Astrocyte (in vitro differentiated cells and primary cell): ENCODE results near the gene ATG16L1. TPM values are rescaled to one million over a fixed set of nuclear protein-coding genes. Genes with fewer than 3 reads are reported as not detected.

Source experiments
- DNase-seq: peaks from one replicate; pipeline ENCODE4 v3.0.0-alpha.2; 2010; ENCODE audit warnings: low read depth
- FAIRE-seq: peaks from 2 replicates; lab custom pipeline; 2011; peaks lifted over from hg19 to GRCh38; lab: Jason Lieb, UNC
- H2AFZ ChIP-seq: 2 replicates; pipeline ENCODE4 v1.6.0; 2012; ENCODE audit warnings: low read depth, low read length, inconsistent platforms
- H3K27ac ChIP-seq: 2 replicates; pipeline ENCODE4 v1.5.1; 2011; ENCODE audit warnings: low read depth, low read length, inconsistent platforms
- H3K27me3 ChIP-seq: 2 replicates; pipeline ENCODE4 v1.6.0; 2011; ENCODE audit warnings: low read length, inconsistent platforms; ENCODE audit not compliant: insufficient read depth
- H3K36me3 ChIP-seq: 2 replicates; pipeline ENCODE4 v1.5.1; 2011; ENCODE audit warnings: low read length, inconsistent platforms; ENCODE audit not compliant: insufficient read depth
- H3K4me1 ChIP-seq: 2 replicates; pipeline ENCODE4 v1.5.1; 2011; ENCODE audit warnings: low read length, inconsistent platforms; ENCODE audit not compliant: insufficient read depth
- H3K4me2 ChIP-seq: 2 replicates; pipeline ENCODE4 v1.6.0; 2012; ENCODE audit warnings: low read length, inconsistent platforms
- H3K4me3 ChIP-seq: 2 replicates; pipeline ENCODE4 v1.5.1; 2011; ENCODE audit warnings: low read depth, mild to moderate bottlenecking, low read length, inconsistent platforms; ENCODE audit not compliant: insufficient read depth
- H3K79me2 ChIP-seq: 2 replicates; pipeline ENCODE4 v1.6.0; 2012; ENCODE audit warnings: mild to moderate bottlenecking, low read length, inconsistent platforms; ENCODE audit not compliant: insufficient read depth
- H3K9ac ChIP-seq: 2 replicates; pipeline ENCODE4 v1.6.0; 2012; ENCODE audit warnings: mild to moderate bottlenecking, low read length, inconsistent platforms
- H3K9me3 ChIP-seq: 2 replicates; pipeline ENCODE4 v1.5.1; 2012; ENCODE audit warnings: low read depth, mild to moderate bottlenecking, low read length, inconsistent platforms; ENCODE audit not compliant: insufficient read depth
- H4K20me1 ChIP-seq: 2 replicates; pipeline ENCODE4 v1.6.0; 2012; ENCODE audit warnings: low read length, inconsistent platforms; ENCODE audit not compliant: insufficient read depth
- H3K27ac Mint-ChIP-seq: one replicate; pipeline ENCODE4 v1.8.0; 2021; ENCODE audit warnings: mild to moderate bottlenecking, mixed read lengths; ENCODE audit not compliant: unreplicated experiment
- H3K27me3 Mint-ChIP-seq: one replicate; pipeline ENCODE4 v1.8.0; 2021; ENCODE audit warnings: low read depth, mixed read lengths; ENCODE audit not compliant: unreplicated experiment
- H3K36me3 Mint-ChIP-seq: one replicate; pipeline ENCODE4 v1.8.0; 2021; ENCODE audit warnings: low read depth, mixed read lengths; ENCODE audit not compliant: unreplicated experiment
- H3K4me1 Mint-ChIP-seq: one replicate; pipeline ENCODE4 v1.8.0; 2021; ENCODE audit warnings: low read depth, mixed read lengths; ENCODE audit not compliant: unreplicated experiment
- H3K4me3 Mint-ChIP-seq: one replicate; pipeline ENCODE4 v1.8.0; 2021; ENCODE audit warnings: mild to moderate bottlenecking, moderate library complexity, mixed read lengths; ENCODE audit not compliant: unreplicated experiment
- H3K9me3 Mint-ChIP-seq: one replicate; pipeline ENCODE4 v1.8.0; 2021; ENCODE audit warnings: mild to moderate bottlenecking, mixed read lengths; ENCODE audit not compliant: unreplicated experiment
- EZH2 ChIP-seq: IDR thresholded peaks from 2 replicates; pipeline ENCODE4 v1.6.1; 2012; ENCODE audit warnings: mild to moderate bottlenecking, low read length, inconsistent platforms; ENCODE audit not compliant: insufficient read depth
- total RNA-seq: library from RNA; stranded (reverse); gene quantifications from 2 replicates; pipeline ENCODE4 v1.2.1, GENCODE V29; 2021
- TF ChIP-seq, protein P1 (sequence below): IDR thresholded peaks from 2 replicates; pipeline ENCODE4 v1.5.1; 2011; ENCODE audit warnings: low read depth, mild to moderate bottlenecking, inconsistent platforms, low read length, moderate library complexity; ENCODE audit not compliant: insufficient read depth

Gene ATG16L1
- total RNA-seq, 1 donor from 2014 or later = 31.6 TPM

DNA sequence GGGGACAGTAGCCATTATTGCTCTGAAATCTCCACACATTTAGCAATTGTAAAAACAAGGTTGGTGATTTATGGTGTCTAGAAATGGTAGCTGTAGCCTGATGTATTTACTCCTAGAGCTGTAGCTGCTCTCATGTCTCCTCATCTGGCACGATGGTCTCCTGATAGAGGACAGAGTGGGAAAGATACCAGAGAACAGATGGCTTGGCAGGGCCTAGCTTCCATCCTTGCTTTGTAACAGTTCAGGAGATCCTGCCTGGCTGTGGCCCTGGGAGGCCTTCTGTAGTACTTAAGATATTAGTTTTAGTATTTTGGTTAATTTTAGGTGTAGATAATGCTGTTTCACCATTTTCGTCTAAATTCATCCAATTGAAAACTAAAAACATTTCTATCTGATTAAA is 6.7 kb downstream of the ATG16L1 start:
- Histone ChIP-seq H3K36me3 (peaks cover 49% of the 10 kb centered on the region), H4K20me1 (peaks cover 77% of the 10 kb centered on the region), H3K4me3 (no peak overlapping the region), H3K4me2 (no peak overlapping the region), H3K27me3 (no peaks in the 10 kb centered on the region), H2AFZ (no peak overlapping the region), H3K4me1 (peaks cover 5% of the 10 kb centered on the region), H3K79me2 (peaks cover 70% of the 10 kb centered on the region), H3K9ac (no peak overlapping the region), H3K9me3 (no peaks in the 10 kb centered on the region), H3K27ac (no peak overlapping the region)
- H3K4me1 Mint-ChIP-seq = peaks cover 24% of the 10 kb centered on the region
- H3K36me3 Mint-ChIP-seq = peaks cover 15% of the 10 kb centered on the region
- H3K27ac Mint-ChIP-seq = no peak overlapping the region
- TF ChIP-seq, protein P1, sequence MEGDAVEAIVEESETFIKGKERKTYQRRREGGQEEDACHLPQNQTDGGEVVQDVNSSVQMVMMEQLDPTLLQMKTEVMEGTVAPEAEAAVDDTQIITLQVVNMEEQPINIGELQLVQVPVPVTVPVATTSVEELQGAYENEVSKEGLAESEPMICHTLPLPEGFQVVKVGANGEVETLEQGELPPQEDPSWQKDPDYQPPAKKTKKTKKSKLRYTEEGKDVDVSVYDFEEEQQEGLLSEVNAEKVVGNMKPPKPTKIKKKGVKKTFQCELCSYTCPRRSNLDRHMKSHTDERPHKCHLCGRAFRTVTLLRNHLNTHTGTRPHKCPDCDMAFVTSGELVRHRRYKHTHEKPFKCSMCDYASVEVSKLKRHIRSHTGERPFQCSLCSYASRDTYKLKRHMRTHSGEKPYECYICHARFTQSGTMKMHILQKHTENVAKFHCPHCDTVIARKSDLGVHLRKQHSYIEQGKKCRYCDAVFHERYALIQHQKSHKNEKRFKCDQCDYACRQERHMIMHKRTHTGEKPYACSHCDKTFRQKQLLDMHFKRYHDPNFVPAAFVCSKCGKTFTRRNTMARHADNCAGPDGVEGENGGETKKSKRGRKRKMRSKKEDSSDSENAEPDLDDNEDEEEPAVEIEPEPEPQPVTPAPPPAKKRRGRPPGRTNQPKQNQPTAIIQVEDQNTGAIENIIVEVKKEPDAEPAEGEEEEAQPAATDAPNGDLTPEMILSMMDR = no peak
- no peak for TF ChIP-seq EZH2
- FAIRE-seq (no peak), DNase-seq (no peak)
- no peaks in the 10 kb centered on the region for H3K27me3 Mint-ChIP-seq
- no peaks in the 10 kb centered on the region for H3K9me3 Mint-ChIP-seq
- no peak overlapping the region for H3K4me3 Mint-ChIP-seq

DNA sequence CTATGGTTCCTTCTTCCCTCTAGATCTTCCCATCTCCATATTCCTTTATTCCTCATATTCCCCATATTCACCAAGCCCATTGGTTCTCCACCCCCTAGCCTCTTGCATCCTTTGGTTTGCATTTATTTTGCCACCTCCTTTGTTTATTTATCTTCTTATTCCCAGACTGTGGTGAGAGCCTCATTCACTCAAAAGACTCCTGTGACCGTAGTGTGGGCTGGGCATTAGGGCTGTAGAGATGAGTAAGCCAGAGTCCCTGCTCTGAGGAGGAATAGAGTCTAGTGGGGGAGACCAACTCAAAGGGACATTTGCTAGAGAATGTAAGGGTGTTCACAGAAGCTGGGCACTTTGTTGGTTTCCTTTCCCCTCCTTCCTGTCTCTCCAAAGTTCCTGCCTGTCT is 8.3 kb downstream of the ATG16L1 start:
- DNase-seq = peak; percentile 18
- Histone ChIP-seq H3K27me3 (no peaks in the 10 kb centered on the region), H3K9ac (no peak overlapping the region), H3K4me1 (no peaks in the 10 kb centered on the region), H3K36me3 (peaks cover 61% of the 10 kb centered on the region), H2AFZ (no peak overlapping the region), H3K27ac (no peak overlapping the region), H3K4me2 (no peak overlapping the region), H3K9me3 (no peaks in the 10 kb centered on the region), H3K4me3 (no peak overlapping the region), H3K79me2 (peaks cover 55% of the 10 kb centered on the region), H4K20me1 (peaks cover 63% of the 10 kb centered on the region)
- Mint-ChIP-seq H3K36me3 (peaks cover 15% of the 10 kb centered on the region), H3K27me3 (no peaks in the 10 kb centered on the region), H3K4me1 (peaks cover 13% of the 10 kb centered on the region), H3K9me3 (no peaks in the 10 kb centered on the region), H3K27ac (no peak overlapping the region), H3K4me3 (no peak overlapping the region)
- no peak for FAIRE-seq
- TF ChIP-seq, protein P1 = no peak
- TF ChIP-seq EZH2 = no peak

DNA sequence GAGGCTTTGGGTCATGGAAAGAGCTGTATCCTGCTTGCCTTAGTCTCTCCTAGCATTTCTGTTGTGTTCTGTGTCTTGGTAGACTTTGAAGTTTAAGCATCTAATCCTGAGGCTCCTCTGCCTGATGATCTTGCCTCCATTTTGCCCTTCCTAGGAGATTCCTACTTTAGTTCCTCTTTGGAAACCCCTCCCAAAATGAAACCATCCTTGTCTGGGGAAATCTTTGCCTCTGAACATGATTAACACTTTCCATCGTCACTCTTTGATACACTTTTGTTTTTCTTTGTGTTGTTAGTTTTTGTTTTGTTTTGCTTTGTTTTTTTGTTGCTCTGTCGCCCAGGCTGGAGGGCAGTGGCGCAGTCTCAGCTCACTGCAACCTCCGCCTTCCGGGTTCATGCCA is 9.2 kb downstream of the ATG16L1 start:
- H2AFZ ChIP-seq = no peak overlapping the region
- Mint-ChIP-seq H3K36me3 (peaks cover 15% of the 10 kb centered on the region), H3K4me1 (peaks cover 13% of the 10 kb centered on the region), H3K9me3 (no peaks in the 10 kb centered on the region), H3K4me3 (no peak overlapping the region), H3K27ac (no peak overlapping the region), H3K27me3 (no peaks in the 10 kb centered on the region)
- no peak overlapping the region for H3K4me2 ChIP-seq
- no peak for DNase-seq
- no peaks in the 10 kb centered on the region for H3K27me3 ChIP-seq
- no peaks in the 10 kb centered on the region for H3K9me3 ChIP-seq
- H3K9ac ChIP-seq = no peak overlapping the region
- H3K4me3 ChIP-seq = no peak overlapping the region
- no peak overlapping the region for H3K27ac ChIP-seq
- FAIRE-seq = no peak
- peaks cover 67% of the 10 kb centered on the region for H3K36me3 ChIP-seq
- no peaks in the 10 kb centered on the region for H3K4me1 ChIP-seq
- TF ChIP-seq, protein P1 = no peak
- TF ChIP-seq EZH2 = no peak
- H4K20me1 ChIP-seq = peaks cover 54% of the 10 kb centered on the region
- peaks cover 46% of the 10 kb centered on the region for H3K79me2 ChIP-seq
